Peyer's patch (tissue), 4 donors: Measurements from ENCODE around the gene PIGM.

Source experiments
- CTCF ChIP-seq, 6 experiments: fragments of 450-650 bp in 4 of 6; fragments of 200-600 bp in 2 of 6; sonication (generic) in 1 of 6; IDR thresholded peaks; one replicate each; pipeline ENCODE4 v1.5.1; 2017 to 2019; ENCODE audit warnings: antibody characterized with exemption in 6 of 6, mild to moderate bottlenecking in 3 of 6, moderate library complexity in 1 of 6
- POLR2A ChIP-seq, 2 donors: fragments of 450-650 bp; IDR thresholded peaks; one replicate each; pipeline ENCODE4 v1.5.1; 2017; ENCODE audit warnings: antibody characterized with exemption in 2 of 2, mild to moderate bottlenecking in 2 of 2, moderate library complexity in 2 of 2

- TF ChIP-seq CTCF (IDR thresholded peaks at IDR 0.05) (no peak), POLR2A (IDR thresholded peaks at IDR 0.05) (no peak)
Observed at GRCh38 chr1:160061369-160062229, 29.8 kb upstream of the PIGM start.
